SKM-1 treated with dmso at 0.1 percent for 144 hours (cell line): ENCODE measurements around the gene PCID2.

Experiments used
- DNase-seq: peaks from one replicate; lab custom pipeline; 2025; ENCODE audit not compliant: unreplicated experiment; lab: John Stamatoyannopoulos, UW

The PCID2 gene

DNA sequence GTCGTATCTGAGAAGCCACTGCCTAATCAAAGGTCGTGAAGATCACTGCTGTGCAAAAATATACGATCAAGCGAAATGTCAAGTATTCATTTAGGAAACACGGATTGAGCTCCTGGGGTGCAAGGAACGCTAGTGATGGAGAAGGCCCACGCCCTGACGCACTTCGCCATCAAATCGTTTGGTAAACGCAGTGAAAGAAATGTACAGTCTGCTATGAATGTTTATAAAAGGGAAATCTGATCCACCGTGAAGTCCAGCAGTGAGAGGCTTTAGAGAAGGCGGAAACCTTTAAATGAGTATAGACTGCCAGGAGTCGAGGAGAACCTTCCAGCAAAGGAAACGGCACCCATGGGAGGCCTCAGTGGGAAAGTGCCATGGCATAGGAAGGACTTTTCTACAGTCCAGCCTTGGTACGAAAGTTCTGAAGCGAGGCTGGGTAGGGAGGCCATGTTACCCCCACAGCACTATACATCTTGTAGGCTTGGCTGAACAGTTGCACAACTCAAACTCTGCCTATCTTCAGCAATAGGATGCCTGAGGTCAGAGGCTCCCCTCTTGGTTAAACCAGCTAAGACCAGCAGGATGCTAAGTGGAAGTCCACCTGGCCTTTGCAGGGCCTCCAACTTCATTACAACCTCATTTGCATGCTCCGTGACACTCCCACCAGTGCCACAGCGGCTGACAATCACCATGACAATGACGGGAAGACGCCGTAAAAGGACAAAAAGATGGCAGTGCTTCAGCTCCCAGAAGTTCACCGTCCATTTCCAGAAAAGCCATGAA lies 20.4 kb downstream of the PCID2 start:
- no peak for DNase-seq

DNA sequence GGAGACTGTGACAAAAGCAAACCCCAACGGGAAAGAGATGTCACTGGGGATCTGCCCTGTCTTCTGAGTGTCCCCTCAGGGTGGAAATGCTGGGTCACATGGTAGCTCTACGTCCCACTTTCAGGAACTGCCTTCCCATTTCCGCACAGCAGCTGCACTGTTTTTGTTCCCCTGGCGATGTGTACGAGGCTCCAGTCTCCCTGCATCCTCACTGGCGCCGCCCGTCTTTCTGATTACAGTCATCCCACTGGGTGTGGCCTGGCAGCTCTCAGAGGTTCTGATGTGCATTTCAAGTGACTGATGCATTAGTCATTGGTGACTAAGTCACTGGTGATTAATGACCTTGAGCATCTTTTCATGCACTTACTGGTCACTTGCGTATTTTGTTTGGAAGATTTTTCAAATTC lies 21.2 kb downstream of the PCID2 start:
- DNase-seq, result no peak

DNA sequence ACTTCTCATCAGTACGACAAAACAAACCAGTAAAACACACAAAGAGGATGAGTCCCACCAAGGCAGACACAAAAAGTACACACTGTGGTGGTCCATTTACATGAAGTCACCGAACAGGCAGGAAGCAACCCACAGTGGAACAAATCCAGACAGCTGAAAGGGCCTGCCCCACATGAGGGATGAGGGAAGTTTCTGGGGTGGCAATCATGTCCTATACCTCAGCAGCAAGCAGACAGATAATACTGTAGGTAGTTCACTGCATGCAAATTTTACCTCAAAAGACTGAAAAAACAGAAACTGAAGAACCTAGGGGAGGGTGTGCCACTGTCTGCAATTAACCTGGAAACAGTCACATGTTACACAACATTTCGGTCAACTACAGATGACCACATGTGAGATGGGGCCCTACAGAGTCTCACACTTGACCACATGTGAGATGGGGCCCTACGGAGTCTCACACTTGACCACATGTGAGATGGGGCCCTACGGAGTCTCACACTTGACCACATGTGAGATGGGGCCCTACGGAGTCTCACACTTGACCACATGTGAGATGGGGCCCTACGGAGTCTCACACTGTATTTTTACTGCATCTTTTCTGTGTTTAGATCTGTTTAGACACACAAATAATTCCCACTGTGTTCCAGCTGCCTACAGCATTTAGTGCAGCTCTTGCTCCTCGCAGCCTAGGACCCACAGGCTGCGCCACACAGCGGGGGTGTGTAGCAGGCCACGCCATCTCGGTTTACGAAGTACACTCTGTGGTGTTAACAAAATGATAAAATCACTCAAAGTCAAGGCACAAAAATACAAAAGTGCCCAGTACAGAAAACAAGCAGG lies 22.2 kb downstream of the PCID2 start:
- DNase-seq, result no peak

DNA sequence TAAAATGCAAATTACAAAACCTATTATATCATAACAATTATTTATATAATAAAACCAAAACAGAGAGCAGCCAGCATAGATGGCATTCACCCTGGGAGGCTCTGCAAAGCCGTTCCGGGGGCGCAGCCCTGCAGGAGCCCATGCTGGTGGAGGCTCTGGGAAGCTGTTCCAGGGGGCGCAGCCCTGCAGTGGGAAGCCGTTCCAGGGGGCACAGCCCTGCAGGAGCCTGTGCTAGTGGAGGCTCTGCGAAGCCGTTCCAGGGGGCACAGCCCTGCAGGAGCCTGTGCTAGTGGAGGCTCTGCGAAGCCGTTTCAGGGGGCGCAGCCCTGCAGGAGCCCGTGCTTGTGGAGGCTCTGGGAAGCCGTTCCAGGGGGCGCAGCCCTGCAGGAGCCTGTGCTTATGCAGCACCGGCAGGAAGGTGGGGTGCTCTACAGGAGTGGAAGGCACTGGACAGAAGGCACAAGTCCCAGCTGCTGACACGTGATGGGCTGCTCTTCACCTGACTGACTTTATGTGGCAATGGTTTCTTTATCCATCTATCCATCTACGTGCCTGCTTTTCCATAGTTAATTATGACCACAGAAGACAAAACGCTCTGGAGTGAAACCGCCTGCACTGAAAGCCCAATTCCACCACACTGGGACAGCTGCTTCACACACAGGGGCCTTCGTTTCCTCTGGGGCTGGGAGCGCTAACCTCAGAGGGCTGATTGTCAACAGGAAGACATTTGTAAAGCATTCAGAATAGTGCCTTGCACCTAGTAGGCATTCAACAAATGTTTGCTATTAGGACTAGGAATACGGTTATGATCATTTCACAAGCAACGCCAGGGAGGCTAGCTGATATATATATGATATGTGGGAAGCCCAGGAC lies 23.7 kb downstream of the PCID2 start:
- DNase-seq, result no peak

DNA sequence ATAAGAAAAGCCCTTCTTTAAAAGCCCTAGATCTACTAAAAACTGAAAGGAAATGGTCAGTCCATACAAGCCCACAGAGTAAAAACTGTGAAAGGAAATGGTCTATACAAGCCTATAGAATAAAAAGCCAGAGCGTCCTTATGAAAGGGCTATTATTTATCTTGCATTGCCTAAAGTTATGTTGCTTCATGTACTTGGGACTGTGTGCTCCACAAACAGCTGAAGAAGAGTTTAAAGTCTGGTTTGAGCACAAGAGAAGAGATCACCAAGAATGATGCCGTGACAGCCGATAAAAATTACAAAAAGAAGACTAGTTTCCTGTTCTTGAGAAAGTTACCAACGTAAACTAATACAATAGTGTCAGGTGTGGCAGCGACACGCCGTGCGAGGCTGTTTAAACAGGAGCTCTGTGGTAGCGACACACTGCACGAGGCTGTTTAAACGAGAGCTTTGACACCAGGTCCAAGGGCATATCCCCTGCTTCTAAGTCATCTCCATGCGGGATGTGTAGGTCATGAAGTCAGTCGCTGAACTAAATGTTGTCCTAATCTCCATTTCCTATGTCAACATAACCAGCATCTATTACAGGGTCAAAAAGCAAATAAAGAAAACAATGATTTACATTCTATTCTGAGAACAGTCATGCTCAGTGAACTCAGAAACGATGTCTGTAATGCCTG lies 24.9 kb downstream of the PCID2 start:
- no peak for DNase-seq

DNA sequence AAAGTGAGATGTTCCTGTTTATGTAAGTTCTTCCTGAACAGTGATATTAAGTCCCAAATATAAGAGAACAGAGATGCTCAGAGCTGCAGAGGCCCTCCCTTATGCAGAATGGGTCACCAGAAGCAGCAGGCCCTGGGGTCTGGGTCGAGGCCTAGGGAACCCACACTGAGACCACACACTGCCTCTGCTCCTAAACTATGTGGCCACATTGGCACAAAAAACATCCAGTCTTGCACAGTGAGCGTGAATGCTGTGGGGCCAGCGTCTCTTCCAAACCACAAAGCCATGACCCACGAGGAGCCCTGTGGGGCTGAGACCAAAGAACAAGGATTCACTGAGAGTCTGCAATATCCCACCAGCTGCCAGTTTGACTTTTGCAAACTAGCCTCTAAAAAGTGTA lies 26.4 kb downstream of the PCID2 start:
- DNase-seq, result no peak

DNA sequence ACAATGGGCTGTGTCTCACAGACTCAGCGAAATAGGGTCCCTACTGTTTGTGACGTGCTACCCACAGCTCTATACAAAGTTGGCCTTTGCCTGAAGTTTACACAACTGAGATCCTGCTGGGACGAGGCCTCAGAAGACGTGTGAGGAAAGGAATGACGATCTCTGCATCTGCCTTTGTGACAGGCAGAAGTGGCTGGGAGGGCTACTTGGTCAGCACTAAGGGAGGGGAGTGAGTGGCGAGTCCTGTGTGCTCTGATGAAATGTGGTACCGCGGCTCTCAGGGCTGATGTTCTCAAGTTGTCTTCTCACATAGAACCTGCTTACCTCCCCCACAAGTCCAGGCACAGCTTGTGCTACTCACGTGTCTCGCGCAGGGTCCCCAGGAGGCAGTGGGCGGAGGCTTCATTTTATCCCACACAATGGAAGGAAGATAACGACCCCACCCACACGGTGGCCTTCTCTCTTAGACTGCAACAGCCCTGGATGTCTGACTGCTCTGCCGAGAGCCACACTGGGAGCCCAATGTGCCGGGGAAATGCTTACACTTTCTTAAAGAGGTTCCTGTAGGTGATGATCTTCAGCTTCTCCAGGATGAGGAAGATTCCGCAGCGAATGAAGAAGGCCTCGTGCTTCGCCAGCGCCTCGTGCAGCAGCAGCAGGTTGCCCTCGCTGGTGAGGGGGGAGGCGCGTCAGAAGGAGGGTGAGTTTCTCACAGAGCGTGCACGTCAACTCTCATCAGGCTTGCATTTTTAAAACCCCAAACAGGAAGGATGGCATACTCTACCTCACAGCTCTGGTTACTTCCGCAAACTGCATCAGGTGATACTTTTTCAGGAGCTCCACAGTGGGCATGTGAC lies 28.9 kb downstream of the PCID2 start:
- no peak for DNase-seq

DNA sequence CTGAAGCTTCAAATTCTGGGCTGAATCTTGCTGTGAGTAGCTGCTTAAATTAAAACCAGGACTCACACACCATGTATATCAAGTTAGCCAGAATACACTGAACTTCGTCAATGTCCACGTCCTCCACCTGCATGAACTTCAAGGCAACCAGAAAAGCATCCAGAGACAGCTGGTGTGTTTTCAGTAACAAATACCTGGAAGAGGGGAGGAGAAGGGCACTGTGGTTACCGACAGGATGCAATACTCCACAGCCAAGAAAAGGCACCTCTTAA lies 29.6 kb downstream of the PCID2 start:
- no peak for DNase-seq

DNA sequence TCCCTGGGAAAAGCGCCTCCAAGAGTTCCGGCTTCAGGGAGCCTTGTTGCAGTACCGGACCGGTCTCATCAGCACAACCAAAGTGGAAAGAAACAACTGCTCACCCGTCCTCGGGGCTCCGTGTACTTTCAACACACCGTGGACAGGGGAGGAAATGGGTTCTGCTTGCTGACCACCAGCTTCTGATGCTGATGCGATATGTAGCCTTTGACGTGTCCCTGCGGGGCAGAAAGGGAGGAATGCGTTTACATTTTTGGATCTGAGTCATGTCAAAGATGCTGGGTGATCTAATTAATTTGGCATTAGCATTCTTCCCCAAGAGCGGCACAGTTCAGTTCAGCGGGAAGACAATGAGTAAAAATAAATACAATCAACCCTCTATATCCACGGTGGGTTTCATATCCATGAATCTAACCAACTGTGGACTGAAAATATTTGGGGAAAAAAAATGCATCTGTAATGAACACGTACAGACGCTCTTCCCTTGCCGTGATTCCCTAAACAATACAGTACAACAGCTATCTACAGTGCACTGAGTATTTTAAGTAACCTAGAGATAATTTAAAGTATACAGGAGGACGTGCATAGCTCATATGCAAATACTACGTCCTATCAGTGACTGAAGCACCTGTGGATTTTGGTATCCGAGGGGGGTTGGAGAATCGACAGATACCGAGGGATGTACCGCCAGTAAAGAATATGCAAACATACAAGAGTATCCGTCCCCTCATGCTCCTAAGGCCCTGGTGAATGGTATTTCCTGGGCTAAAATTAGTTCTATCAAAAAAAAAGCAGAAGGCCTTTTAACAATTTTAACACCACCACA lies 30.2 kb downstream of the PCID2 start:
- DNase-seq, result no peak

DNA sequence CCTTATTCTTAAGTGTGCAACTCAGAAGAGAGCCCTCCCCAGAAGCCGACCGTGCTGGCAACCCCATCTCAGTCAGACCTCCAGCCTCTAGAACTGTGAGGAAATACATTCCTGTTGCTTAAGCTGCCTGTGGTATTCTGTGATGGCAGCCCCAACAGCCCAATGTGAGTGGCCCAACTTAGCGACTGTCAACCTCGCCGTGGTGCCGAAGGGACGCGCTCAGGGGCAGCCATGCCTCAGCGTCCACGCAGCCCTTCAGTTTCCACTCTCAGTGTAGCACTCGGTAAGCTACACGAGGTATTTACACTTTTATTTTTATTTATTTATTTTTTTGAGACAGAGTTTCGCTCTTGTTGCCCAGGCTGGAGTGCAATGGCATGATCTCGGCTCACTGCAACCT lies 31.6 kb downstream of the PCID2 start:
- no peak for DNase-seq

DNA sequence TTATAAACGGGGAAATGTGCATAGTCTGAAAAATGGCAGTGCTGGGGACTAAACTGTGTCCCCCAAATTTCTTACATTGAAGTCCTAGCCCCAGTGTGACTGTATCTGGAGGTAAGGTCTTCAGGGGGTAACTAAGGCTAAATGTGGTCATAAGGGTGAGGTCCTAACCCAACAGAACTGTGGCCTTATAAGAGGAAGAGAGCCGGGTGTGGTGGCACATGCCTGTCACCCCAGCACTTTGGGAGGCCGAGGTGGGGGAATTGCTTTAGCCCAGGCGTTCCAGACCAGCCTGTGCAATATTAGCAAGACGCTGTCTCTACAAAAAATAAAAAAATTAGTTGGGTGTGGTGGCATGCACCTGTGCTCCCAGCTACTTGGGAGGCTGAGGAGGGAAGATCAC lies 32.2 kb downstream of the PCID2 start:
- no peak for DNase-seq

DNA sequence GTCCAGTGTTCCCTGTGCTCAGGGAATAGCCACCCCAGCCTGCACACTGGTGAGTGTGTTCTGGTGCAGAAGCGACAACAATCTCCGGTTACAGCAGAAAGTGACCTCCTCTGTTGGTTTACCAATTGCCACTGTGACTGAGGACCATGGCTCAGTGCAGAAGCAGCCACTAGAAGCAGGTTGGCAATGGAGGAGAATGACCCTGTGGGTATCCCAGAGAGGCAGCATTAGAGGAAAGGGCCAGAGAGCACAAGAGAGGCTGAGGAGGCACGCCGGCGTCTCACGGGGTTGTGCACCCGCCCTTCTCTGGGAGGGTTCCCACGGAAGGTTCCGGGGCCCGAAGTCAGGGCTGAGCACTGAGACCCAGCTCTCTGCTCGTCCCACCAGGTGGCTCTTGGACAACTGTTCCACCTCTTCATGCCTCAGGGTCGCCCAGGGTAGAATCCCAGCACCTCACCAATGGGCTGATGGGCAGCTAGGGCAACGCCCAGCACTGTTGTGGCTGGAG lies 36.0 kb downstream of the PCID2 start:
- no peak for DNase-seq

DNA sequence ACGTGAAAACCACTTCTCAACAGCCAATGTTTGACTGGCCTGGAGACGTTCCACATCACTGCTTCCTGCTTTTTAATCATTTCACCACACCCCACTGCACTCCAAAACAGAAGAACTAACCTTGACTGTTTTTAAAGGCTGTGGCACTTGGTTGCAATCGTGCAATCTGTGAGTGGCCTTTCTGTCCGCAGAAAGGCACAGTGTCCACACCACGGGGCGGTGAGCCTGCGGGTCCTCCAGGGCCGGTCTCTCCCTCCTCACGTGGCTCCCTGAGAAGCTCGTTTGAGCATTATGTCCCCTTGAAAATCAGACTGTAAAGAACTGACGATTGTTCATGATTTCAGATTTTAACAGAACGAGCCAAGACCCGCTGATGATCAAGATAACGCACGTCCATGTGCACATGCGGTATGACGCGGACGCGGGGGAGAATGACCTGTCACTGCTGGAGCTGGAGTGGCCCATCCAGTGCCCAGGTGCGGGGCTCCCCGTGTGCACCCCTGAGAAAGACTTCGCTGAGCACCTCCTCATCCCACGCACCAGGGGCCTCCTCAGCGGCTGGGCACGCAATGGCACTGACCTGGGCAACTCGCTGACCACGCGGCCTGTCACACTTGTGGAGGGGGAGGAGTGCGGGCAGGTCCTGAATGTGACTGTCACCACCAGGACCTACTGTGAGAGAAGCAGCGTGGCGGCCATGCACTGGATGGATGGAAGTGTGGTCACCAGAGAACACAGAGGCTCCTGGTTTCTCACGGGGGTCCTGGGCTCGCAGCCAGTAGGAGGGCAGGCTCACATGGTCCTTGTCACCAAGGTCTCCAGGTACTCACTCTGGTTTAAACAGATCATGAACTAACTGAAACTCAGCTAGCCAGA lies 37.0 kb downstream of the PCID2 start:
- no peak for DNase-seq

DNA sequence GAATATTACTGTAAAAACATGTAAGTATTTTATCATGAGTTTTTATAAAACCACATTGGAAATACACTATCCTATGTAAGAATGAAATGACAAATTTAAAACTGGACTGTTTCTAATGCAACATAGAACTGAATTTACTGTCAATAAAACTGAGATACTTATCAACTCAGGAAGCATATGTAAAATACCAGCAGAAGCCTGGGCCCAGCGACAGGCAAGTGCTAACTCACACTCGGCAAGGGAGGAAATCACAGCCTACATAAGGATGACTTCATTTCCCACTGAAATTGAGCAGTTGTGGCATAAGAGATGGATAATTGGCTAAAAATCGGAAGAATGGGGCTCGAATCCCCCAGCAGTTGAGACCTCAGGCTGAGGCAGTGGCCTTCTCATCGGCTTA lies 38.0 kb downstream of the PCID2 start:
- DNase-seq, result no peak

DNA sequence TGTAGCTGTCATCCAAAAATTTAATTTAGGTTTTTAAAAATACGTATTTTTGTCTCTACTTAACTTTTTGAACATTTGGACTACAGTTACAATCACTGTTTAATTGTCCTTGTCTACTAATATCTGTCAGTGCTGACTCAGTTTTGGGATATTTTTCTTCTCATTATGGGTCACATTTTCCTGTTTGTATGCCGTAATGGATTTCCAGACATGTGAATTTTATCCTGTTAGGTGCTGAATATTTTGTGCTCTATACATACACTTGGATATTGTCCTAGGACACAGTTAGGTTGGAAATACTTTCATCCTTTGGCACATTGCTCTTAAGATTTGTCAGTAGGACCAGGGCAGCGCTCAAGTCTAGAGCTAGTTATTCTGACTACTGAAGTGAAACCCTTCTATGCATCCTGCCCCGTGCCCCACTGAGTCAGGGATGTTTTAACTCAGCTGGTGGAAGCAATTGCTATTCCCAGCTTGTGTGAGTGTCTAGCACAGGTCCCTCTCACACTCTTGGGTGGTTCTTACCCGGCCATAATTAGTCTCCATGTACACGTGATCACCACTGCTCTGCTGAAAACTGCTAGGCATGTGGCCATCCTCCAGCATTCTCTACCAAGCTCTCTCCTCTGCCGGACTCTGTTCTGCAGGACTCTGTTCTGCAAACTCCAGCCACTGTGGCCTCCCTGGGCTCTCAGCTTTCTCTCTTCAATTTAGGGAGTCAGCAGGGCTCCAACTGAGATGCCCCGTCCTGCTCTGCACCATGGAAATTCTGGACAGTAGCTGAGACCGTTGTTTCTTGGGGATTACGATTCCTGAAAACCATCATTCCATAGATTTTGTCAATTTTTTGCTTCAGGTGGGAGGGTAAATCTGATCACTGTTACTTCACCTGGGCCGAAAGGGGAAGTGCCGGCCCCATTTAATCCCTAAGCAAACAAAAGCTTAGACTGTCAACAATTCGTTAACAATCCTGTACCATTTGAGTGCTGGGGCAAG lies 38.9 kb downstream of the PCID2 start:
- DNase-seq, result no peak

DNA sequence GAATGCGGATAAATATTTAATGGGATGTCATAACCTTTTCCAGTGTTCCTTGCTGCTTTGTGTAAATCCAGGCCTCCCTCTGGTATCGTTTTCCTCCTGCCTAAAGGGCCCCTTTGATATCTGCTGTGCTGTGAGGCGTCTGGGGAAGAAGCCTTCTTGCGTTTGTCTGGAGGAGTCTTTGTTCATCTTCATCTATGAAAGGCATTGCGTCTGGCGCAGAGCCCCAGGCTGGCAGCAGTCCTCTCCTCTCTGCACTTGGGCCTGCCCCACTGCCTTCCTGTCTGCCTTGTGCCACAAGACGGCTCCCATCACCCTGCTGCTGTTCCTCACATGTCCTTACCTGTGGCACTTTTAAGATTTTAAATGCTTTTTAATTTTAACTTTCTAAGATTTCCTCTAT lies 40.3 kb downstream of the PCID2 start:
- DNase-seq, result no peak

DNA sequence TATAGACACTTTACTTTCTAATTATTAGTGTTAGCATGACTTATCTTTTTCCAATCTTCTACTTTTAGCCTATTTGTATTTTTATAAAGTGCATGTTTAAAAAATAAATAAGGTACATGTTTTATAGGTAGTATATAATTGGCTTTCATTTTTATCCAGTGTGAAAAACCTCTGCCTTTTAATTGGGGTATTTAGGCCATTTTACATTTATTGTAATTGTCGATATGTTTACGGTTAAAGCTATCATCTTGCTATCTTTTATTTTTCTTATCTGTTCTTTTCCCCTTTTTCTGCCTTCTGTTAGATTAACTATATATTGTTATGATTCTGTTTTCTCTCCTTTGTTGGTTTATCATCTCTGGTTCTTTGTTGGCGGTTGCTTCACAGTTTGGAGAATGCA lies 40.9 kb downstream of the PCID2 start:
- DNase-seq, result no peak
